PC-3 (cell line): ENCODE measurements around the gene ZDHHC8.

Experiments
- CTCF ChIP-seq: fragments of 300-600 bp; sonication (generic); conservative IDR thresholded peaks from 2 replicates; pipeline ENCODE4 v1.5.1; 2017; ENCODE audit warnings: antibody characterized with exemption, low read depth, mild to moderate bottlenecking, low read length
- EZH2 ChIP-seq: fragments of 300-600 bp; sonication (generic); IDR thresholded peaks from one replicate; pipeline ENCODE4 v1.6.1; 2017; ENCODE audit warnings: antibody characterized with exemption, mild to moderate bottlenecking, low read length; ENCODE audit not compliant: unreplicated experiment
- EZH2phosphoT487 ChIP-seq: fragments of 300-600 bp; sonication (generic); IDR thresholded peaks from 2 replicates; pipeline ENCODE4 v1.6.1; 2018; ENCODE audit warnings: mild to moderate bottlenecking, antibody characterized with exemption, low read length, borderline replicate concordance

- TF ChIP-seq CTCF (no peak), EZH2phosphoT487 (no peak), EZH2 (no peak)
These were observed 13.7 kb downstream of the ZDHHC8 start for GRCh38 chr22:20145206-20145831.
